Measurements from ENCODE around the gene GBE1.
"Not testable (repeated sequence)": the region's sequence is repeated elsewhere in the genome, so short reads cannot be mapped to it uniquely, and the experiment has no call there.

The GBE1 gene

DNA sequence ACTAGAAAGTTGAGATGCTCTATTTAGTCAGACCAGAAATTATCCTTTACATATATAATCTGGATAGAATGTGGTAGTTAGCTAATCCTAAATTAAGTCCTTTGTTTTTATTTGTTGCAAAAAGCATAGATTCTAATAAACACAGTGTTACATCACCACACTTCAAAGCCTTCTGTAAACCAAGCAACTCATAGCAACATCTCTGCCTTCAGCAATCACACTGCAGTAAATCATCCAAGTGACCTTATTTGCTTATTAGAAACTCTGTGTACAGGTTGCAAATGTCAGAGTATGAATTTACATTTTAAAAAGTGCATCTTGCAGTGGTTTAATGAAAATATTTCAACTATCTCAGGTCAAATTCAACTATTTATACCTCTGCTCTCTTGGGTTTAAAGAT is 242.5 kb downstream of the GBE1 start:
- DNase-seq: no peak

- no peak for DNase-seq
Observed at GRCh38 chr3:81516042-81516441, 245.4 kb downstream of the GBE1 start.

DNA sequence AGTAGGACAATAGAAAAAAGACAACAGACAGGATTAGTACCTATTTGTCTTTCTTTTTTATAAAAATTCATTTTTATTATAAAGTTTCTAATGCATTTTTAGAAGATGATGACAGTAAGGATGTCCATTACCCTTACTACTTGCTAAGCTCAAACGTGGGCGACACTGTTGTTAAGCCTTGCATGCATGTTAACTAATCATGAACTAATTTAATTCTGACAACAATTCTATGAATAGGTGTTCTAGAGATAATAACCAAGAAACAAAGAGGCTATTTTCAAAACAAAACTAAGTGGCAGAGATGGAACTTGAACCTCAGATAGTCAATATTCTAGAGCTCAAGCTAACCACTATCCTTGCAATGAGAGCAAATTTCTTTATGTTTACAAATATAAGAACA is 247.9 kb downstream of the GBE1 start:
- no peak for DNase-seq

GRCh38 chr3:81503026-81503425 is 258.4 kb downstream of the GBE1 start:
- no peak for DNase-seq

DNA sequence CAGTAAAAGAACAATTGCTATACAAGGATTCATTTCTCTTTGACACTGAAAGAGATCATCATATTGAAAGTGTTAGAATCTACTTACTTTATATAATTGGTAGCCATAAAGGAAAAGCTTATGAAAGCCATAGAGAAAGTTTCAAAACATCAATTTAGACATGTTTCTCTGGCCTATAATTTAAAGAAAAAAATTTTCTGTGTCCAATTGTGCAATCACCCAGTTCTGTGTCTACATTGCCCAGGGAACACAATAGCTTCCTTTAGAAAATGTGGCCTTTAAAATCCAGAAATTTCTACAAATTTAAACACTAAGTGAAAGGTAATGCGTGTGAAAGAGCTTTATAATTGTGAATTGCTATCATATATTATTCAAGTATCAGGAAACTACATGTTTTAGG is 259.2 kb downstream of the GBE1 start:
- DNase-seq: no peak

- DNase-seq: no peak
Observed at GRCh38 chr3:81500039-81500438, 261.4 kb downstream of the GBE1 start.

DNA sequence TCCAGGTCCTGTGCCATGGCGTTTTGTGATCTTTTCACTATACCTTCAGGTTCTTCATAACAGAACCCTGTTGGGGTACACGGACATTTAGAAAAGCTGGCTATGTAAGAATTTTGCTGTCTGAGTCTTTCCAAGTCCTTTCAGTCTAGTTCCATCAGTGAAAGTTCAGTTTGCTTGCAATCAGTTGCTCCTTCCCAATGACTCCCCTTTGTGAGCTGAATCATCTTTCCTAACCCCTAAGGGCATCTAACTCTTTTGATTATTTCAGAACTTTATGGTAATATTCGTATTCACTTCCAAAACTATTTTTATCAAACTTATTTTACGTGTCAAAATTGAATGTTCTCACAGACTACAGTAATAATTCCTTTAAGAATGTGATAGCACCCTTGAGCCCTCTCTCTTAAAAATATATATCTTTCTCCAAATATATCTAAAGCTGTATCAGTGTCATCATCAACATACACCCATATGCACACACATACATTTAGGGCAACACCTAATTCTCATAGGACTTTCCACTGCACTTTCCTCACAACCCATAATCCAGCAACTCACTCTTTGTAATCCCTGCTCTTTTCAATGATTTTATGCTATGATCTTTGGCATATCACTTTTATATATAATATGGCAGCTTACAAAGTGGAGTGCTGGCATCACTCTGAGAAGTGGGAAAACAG is 263.7 kb downstream of the GBE1 start:
- no peak for DNase-seq

- no peak for DNase-seq
Observed at GRCh38 chr3:81496407-81497104, 264.9 kb downstream of the GBE1 start.

DNA sequence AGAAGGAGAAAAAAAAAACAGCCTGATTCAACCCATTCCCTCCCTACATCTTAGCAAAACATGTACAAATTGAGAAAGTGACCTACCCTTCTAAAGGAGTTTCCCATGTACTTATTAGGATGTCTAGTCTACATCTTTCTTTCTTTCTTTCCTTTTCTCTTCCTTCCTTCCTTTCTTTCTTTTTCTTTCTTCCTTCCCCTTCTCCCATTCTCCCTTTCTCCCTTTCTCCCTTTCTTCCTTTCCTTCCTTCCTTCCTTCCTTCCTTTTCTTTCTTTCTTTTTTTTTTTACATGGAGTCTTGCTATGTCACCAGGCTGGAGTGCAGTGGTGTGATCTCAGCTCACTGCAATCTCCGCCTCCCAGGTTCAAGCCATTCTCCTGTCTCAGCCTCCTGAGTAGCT is 269.0 kb downstream of the GBE1 start:
- DNase-seq: not testable (repeated sequence)

DNA sequence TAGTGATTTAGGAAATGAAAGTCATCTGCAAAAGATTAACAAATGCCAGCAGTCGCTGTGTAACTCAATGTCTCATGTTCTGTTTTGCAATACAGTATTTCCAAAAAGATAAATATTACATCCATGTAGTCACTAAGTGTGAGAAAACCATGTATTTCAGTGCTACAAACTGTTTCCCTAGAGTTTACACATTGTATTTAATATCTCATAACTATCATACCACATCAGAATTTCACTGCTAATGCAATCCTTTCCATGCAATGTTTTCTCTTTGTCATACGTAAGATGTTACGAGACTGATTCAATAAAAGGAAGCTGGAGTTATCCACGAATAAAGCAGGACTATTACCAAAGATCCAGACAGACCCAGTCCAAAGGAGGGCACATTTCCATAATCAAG is 269.4 kb downstream of the GBE1 start:
- no peak for DNase-seq

DNA sequence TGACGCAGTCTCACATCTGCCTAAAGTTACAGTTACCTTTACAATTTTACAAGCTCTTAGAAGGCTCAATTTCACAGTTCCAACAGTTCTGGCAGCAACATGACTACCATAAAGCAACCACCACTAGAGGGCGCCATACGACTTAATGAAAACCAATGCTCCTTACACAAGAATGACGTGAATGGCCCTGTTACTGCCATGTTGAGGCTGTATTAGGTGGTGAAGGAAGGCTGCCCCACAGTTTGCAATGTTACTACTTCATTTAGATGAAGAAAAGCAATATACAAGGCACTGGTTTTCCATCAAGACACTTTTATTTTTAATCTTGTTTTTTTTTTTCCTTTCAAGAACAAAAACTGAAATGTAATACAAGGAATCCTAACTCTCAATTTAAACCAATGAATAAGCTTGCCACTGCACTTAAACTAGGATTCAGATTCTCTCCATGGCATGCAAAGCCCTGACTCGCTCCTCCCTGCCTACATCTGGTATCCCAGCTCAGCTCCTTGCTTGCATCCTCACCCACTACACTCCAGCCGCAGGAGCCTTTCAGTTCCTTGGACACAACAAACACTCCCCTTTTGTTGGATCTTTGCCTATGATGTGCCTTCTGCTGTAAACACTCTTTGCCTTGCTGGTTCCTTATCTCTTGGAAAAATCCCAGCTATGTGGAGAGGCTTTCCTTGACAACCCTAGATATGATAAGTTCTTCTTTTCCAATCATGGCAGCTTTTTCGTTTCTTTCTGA is 270.7 kb downstream of the GBE1 start:
- peak; percentile 67 for DNase-seq

DNA sequence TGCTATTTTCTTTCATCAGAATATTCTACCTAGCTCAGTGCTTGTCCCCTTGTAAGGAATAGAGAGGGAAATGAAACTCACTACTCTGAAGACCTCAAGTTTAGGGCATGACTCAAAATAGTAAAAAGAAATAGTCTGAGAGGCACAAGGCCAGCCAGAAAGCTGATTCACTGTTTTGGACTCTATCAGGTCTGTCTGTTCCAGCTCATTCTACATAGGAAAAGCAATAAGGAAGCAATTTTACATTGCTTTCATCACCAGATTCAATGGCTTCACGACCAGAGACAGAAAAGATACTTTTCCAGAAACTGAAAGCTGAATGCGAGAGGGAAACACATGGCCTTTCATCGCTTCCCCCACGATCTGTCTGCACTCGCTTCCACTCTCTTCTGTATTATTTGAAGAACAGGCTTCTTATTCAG is 276.0 kb downstream of the GBE1 start:
- peak; percentile 69 for DNase-seq

DNA sequence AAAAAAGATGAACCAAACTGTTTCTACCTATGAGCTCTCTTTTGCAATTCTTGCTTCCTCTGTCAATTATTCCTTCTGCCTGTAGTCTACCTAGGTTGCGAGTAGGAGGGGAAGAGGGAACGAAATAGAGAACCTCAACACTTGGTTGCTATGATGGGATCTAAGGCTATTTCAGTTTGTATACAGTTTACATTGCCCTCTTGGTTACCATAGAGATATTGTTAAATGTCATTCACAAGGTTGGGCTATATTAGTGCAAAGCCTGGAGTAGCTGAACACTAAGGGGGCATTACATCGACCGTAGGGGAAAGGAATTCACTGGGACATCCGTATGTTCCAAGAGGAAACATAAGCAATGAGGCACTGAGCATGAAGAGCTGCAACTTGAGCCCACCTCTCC is 276.9 kb downstream of the GBE1 start:
- DNase-seq: no peak

- no peak for DNase-seq
Observed at GRCh38 chr3:81483046-81483445, 278.4 kb downstream of the GBE1 start.

DNA sequence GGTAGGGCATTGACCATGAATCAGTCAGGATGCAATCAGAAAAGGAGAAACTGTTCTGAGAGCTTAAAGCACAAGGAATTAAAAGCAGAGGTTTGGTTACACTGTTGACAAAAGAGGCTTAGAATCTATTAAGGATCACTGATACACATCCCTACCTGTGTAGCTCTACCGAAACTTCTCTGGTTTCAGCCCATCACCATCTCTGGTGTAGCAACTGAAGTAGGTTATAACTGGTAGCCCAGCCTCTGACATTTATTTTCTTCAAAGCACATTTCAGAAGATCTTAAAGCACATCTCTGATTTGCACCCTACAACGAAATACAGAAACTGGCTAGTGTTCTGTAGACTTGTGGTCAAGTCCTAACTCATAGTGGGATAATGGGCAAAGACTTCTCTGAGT is 283.7 kb downstream of the GBE1 start:
- DNase-seq: no peak

- DNase-seq: peak; percentile 17
Observed at GRCh38 chr3:81476692-81477091, 284.8 kb downstream of the GBE1 start.

DNA sequence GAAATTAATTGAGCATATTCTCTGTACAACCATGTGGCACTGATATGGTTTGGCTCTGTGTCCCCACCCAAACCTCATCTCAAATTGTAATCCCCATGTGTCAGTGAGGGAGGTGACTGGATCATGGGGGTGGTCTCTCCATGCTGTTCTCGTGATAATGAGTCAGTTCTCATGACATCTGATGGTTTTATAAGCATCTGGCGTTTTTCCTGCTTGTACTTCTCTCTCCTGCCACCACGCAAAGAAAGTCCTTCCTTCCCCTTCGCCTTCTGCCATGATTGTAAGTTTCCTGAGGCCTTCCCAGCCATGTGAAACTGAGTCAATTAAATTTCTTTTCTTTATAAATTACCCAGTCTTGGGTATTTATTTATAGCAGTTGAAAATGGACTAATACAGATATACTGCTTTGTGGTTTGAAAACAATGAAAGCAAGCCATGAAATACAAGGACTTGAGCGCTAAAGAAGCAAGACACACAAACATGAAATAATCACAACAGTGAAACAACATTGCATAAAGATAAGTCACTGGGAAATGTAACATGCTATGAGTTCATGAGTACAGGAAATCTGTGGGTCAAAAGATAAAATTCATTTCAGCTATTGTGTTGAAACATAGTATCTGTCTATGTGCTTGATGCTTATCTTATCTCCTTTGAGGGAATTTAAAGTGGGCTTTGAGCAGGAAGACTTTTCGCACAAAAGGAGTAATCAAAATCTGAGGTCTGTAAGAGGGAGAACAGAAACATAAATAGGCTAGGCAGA is 288.7 kb downstream of the GBE1 start:
- DNase-seq: no peak

DNA sequence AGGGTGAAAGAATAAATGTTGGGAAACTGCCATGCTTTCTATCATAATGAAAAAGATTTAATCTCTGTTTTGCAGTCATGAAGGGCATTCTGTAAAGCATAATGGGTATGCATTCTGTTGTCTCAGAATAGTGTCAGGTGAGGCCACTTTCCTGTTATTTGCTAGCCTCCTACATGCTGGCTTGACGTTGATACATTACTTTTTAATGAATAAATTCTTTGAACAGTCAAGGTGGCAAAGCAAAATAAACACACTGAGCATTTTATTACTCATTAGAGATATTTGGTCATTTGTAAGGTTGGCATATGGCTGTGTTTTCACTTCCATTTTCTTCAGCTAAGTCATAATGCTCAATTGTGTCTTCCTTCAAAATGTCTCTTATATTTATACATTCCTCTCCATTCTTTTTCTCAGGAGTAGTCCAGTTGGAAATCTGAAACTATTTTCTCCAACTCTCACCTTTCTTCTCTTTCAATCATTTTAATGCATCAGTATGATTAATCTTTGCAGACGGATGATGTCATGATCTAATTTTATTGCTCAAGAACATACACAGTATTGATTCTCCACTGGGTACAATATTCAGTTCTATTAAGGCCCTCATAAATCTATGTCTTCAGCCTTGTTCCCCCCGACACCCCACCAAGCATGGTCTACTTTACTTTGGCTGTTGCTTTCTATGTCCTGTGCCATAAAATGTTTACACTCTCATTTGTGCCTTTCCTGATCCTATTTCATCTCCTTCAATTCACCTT is 290.7 kb downstream of the GBE1 start:
- no peak for DNase-seq

DNA sequence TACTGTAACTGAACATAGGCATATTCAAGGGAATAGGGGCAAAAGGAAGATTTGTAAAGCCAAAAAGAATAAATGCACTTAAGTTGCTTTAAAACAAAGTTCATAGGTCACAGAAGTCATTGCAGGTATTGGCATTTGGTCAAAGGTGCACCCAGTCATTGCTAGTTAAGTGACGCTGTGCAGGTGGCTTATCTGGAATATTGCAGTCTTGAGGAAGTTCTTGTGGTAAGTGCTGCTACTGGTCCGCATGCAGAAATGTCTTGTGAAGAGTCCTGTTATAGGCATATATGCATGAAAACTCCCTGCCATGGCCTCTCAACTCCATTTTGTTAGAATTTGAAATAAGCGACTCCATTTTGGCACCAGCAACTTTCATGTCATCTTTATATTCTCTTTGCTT is 293.1 kb downstream of the GBE1 start:
- no peak for DNase-seq

DNA sequence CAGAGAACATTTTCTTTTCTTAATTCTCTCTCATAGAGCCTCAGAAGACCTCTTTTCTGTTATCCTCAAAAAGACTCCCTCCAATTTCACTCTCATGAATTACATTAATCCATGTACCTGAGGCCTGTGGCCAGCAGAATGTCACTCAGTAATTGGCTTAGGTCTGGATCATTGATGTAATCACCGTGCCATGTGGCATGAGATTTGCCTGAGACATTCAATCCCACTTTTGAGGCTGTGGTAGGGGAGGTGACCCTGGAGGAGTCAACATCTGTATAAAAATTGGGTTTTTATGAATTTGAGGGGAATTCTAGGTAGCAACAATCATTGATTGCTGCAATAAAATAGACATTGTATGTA is 295.3 kb downstream of the GBE1 start:
- no peak for DNase-seq

GRCh38 chr3:81465510-81466200 is 295.8 kb downstream of the GBE1 start:
- no peak for DNase-seq

- DNase-seq: no peak
Observed at GRCh38 chr3:81463781-81464180, 297.7 kb downstream of the GBE1 start.
